HG03521 (cell line): ENCODE measurements around the gene GABARAPL1.
A peak's percentile ranks its signal among the peaks of the same experiment; 100 is the strongest.
"Not testable (repeated sequence)": the region's sequence is repeated elsewhere in the genome, so short reads cannot be mapped to it uniquely, and the experiment has no call there.

ENCODE experiments used
- ATAC-seq: cut with Tn5 transposase; IDR thresholded peaks from one replicate; pipeline ENCODE4 v1.9.1; 2021; ENCODE audit warnings: mild to moderate bottlenecking, moderate library complexity; ENCODE audit not compliant: unreplicated experiment

GABARAPL1 gene

GRCh38 chr12:10196210-10196609, 16.5 kb upstream of the GABARAPL1 start:
- peak; percentile 75 for ATAC-seq

- no peak for ATAC-seq
Observed at GRCh38 chr12:10197879-10198278, 14.8 kb upstream of the GABARAPL1 start.

- ATAC-seq, result not testable (repeated sequence)
Observed at GRCh38 chr12:10204495-10204894, 8.2 kb upstream of the GABARAPL1 start.

- ATAC-seq, result no peak
Observed at GRCh38 chr12:10205220-10205807, 7.4 kb upstream of the GABARAPL1 start.

- no peak for ATAC-seq
Observed at GRCh38 chr12:10207136-10207535, 5.5 kb upstream of the GABARAPL1 start.

GRCh38 chr12:10210225-10210624, 2.5 kb upstream of the GABARAPL1 start:
- ATAC-seq, result no peak

GRCh38 chr12:10211101-10211939, 1.4 kb upstream of the GABARAPL1 start:
- no peak for ATAC-seq

GRCh38 chr12:10211940-10212738, 538 bp upstream of the GABARAPL1 start:
- peak; percentile 52 for ATAC-seq

GRCh38 chr12:10213168-10214135, 775 bp downstream of the GABARAPL1 start:
- ATAC-seq, result peak; percentile 72

- no peak for ATAC-seq
Observed at GRCh38 chr12:10214136-10214894, 1.6 kb downstream of the GABARAPL1 start.

GRCh38 chr12:10214895-10215267, 2.2 kb downstream of the GABARAPL1 start:
- no peak for ATAC-seq

GRCh38 chr12:10215436-10215835, 2.8 kb downstream of the GABARAPL1 start:
- no peak for ATAC-seq

- not testable (repeated sequence) for ATAC-seq
Observed at GRCh38 chr12:10215946-10216345, 3.3 kb downstream of the GABARAPL1 start.

GRCh38 chr12:10218021-10218420, 5.3 kb downstream of the GABARAPL1 start:
- no peak for ATAC-seq

- no peak for ATAC-seq
Observed at GRCh38 chr12:10220398-10221077, 7.9 kb downstream of the GABARAPL1 start.

- no peak for ATAC-seq
Observed at GRCh38 chr12:10221846-10222245, 9.2 kb downstream of the GABARAPL1 start.

GRCh38 chr12:10223208-10223607, 10.5 kb downstream of the GABARAPL1 start:
- no peak for ATAC-seq

GRCh38 chr12:10225426-10225825, 12.7 kb downstream of the GABARAPL1 start:
- not testable (repeated sequence) for ATAC-seq

GRCh38 chr12:10226086-10226485, 13.4 kb downstream of the GABARAPL1 start:
- ATAC-seq, result no peak
